Gastroesophageal sphincter (tissue), 4 donors: ENCODE results near the gene SYCP2L. TPM values are rescaled to one million over a fixed set of nuclear protein-coding genes. Genes with fewer than 3 reads are reported as not detected.
"Not testable (repeated sequence)": the region's sequence is repeated elsewhere in the genome, so short reads cannot be mapped to it uniquely, and the experiment has no call there.

Source experiments
- ATAC-seq: fragments of 150-250 bp; one replicate; pipeline ENCODE4 v1.9.1; 2016; ENCODE audit warnings: mild to moderate bottlenecking, moderate library complexity
- H3K27ac ChIP-seq, 4 donors: fragments of 200-600 bp; sonication (generic) in 3 of 4; 1 replicate in 3 of 4; 2 replicates in 1 of 4; pipeline ENCODE4 v1.5.1; 2016 to 2019
- H3K27me3 ChIP-seq: fragments of 200-600 bp; sonication (generic); one replicate; pipeline ENCODE4 v1.5.1; 2019
- H3K36me3 ChIP-seq, 2 donors: fragments of 200-600 bp; sonication (generic); one replicate each; pipeline ENCODE4 v1.5.1; 2019; ENCODE audit warnings: control low read depth in 1 of 2
- H3K4me1 ChIP-seq, 3 donors: fragments of 200-600 bp; sonication (generic); 1 replicate in 2 of 3; 2 replicates in 1 of 3; pipeline ENCODE4 v1.5.1; 2016 to 2019; ENCODE audit warnings: control low read depth in 2 of 3
- H3K4me3 ChIP-seq, 2 donors: fragments of 200-600 bp; sonication (generic); one replicate each; pipeline ENCODE4 v1.5.1; 2019; ENCODE audit warnings: mild to moderate bottlenecking in 1 of 2, moderate library complexity in 1 of 2
- H3K9me3 ChIP-seq, 3 donors: fragments of 200-600 bp; sonication (generic); one replicate each; pipeline ENCODE4 v1.5.1; 2017 to 2019; ENCODE audit warnings: control low read depth in 2 of 3
- CTCF ChIP-seq, 4 experiments: fragments of 200-600 bp in 2 of 4; fragments of 450-650 bp in 2 of 4; sonication (generic) in 1 of 4; IDR thresholded peaks; one replicate each; pipeline ENCODE4 v1.5.1; 2017 to 2019; ENCODE audit warnings: antibody characterized with exemption in 4 of 4, mild to moderate bottlenecking in 2 of 4, moderate library complexity in 2 of 4
- EP300 ChIP-seq: sonication (generic); formaldehyde crosslinking; IDR thresholded peaks from one replicate; pipeline ENCODE4 v1.6.1; 2017; ENCODE audit warnings: antibody characterized with exemption, mild to moderate bottlenecking
- POLR2A ChIP-seq, 2 donors: fragments of 450-650 bp; IDR thresholded peaks; one replicate each; pipeline ENCODE4 v1.6.1; 2017; ENCODE audit warnings: antibody characterized with exemption in 2 of 2, mild to moderate bottlenecking in 2 of 2, moderate library complexity in 1 of 2
- POLR2AphosphoS5 ChIP-seq: sonication (generic); formaldehyde crosslinking; IDR thresholded peaks from one replicate; pipeline ENCODE4 v1.6.1; 2017; ENCODE audit warnings: antibody characterized with exemption
- WGBS, 2 donors: methylation state at CpG; one replicate each; pipeline ENCODE4 v1.1.5; 2018; ENCODE audit warnings: low coverage in 1 of 2; 5-methylcytosine and 5-hydroxymethylcytosine counted together
- total RNA-seq, 4 donors: library from RNA; depleted of rRNA; stranded (reverse); fragments of >200 nt; gene quantifications; one replicate each; pipeline ENCODE4 v1.1.0, GENCODE V29; 2016

The SYCP2L gene
- total RNA-seq, 4 donors from 2014 or later, result 0.40 to 5.7 (median 1.6) TPM

- H3K4me3 ChIP-seq, result no peak overlapping the region
- 75 to 93% methylated on average over 3 of the region's 3 CpGs for whole genome bisulfite sequencing, 2 donors
- H3K4me1 ChIP-seq, result no peaks in the 10 kb centered on the region
- no peak overlapping the region for H3K27ac ChIP-seq
- no peak for ATAC-seq
- H3K36me3 ChIP-seq, result no peaks in the 10 kb centered on the region
- TF ChIP-seq POLR2A (IDR thresholded peaks at IDR 0.05), result no peak
- TF ChIP-seq POLR2AphosphoS5, result no peak
- TF ChIP-seq CTCF (IDR thresholded peaks at IDR 0.05), result no peak
- no peaks in the 10 kb centered on the region for H3K27me3 ChIP-seq
- peaks cover 0 to 12% (median 0%) of the 10 kb centered on the region in 3 donors for H3K9me3 ChIP-seq
These were observed 39.2 kb upstream of the SYCP2L start for GRCh38 chr6:10847684-10848083.

GRCh38 chr6:10849901-10850300 lies 37.0 kb upstream of the SYCP2L start:
- Histone ChIP-seq H3K36me3 (no peaks in the 10 kb centered on the region), H3K4me3 (no peak overlapping the region), H3K9me3 (peaks cover 0 to 11% (median 0%) of the 10 kb centered on the region in 3 donors), H3K4me1 (no peaks in the 10 kb centered on the region), H3K27me3 (no peaks in the 10 kb centered on the region), H3K27ac (no peak overlapping the region)
- no peak for ATAC-seq
- TF ChIP-seq POLR2AphosphoS5, result no peak
- TF ChIP-seq POLR2A (IDR thresholded peaks at IDR 0.05), result no peak
- no peak for TF ChIP-seq CTCF (IDR thresholded peaks at IDR 0.05)
- no peak for TF ChIP-seq EP300
- WGBS, 2 donors, result 85 to 88% methylated on average over 2 to 4 of the region's 4 CpGs

GRCh38 chr6:10850728-10851127 lies 36.1 kb upstream of the SYCP2L start:
- H3K27me3 ChIP-seq, result no peaks in the 10 kb centered on the region
- H3K36me3 ChIP-seq, result no peaks in the 10 kb centered on the region
- no peak for ATAC-seq
- H3K4me3 ChIP-seq, result no peak overlapping the region
- TF ChIP-seq CTCF (IDR thresholded peaks at IDR 0.05), result no peak
- TF ChIP-seq POLR2A (IDR thresholded peaks at IDR 0.05), result no peak
- TF ChIP-seq POLR2AphosphoS5, result no peak
- TF ChIP-seq EP300, result no peak
- 41 to 78% methylated on average over 3 to 6 of the region's 7 CpGs for WGBS, 2 donors
- no peak overlapping the region for H3K27ac ChIP-seq
- H3K4me1 ChIP-seq, result no peaks in the 10 kb centered on the region
- peaks cover 0 to 11% (median 0%) of the 10 kb centered on the region in 3 donors for H3K9me3 ChIP-seq

GRCh38 chr6:10852361-10852960 lies 34.4 kb upstream of the SYCP2L start:
- no peak overlapping the region for H3K27ac ChIP-seq
- no peak overlapping the region for H3K4me3 ChIP-seq
- 26 to 42% methylated on average over 7 to 11 of the region's 11 CpGs for WGBS, 2 donors
- no peak for TF ChIP-seq CTCF (IDR thresholded peaks at IDR 0.05)
- TF ChIP-seq POLR2A (IDR thresholded peaks at IDR 0.05), result no peak
- no peak for TF ChIP-seq EP300
- no peak for TF ChIP-seq POLR2AphosphoS5
- H3K36me3 ChIP-seq, result no peaks in the 10 kb centered on the region
- H3K4me1 ChIP-seq, result no peaks in the 10 kb centered on the region
- peaks cover 0 to 11% (median 0%) of the 10 kb centered on the region in 3 donors for H3K9me3 ChIP-seq
- ATAC-seq, result no peak
- H3K27me3 ChIP-seq, result no peaks in the 10 kb centered on the region

GRCh38 chr6:10853849-10854300 lies 33.0 kb upstream of the SYCP2L start:
- WGBS, 2 donors, result 76 to 92% methylated on average over 2 to 6 of the region's 6 CpGs
- H3K9me3 ChIP-seq, result peaks cover 0 to 11% (median 0%) of the 10 kb centered on the region in 3 donors
- not testable (repeated sequence) for H3K36me3 ChIP-seq, H3K4me3 ChIP-seq, H3K27me3 ChIP-seq, ATAC-seq, H3K4me1 ChIP-seq, H3K27ac ChIP-seq
